Endothelial cell of umbilical vein (primary cell): ENCODE data around the gene RPS6KA5. TPM values are rescaled to one million over a fixed set of nuclear protein-coding genes. Genes with fewer than 3 reads are reported as not detected.

Source experiments
- BruUV-seq: library from RNA; stranded (reverse); fragments of 400-500 nt; replicated peaks from 2 replicates; lab custom pipeline; 2021; lab: Mats Ljungman, UMichigan
- CTCF ChIA-PET: fragments of 300-600, 350-600 bp; sonication (Branson Sonifier 250); formaldehyde crosslinking; loops from one replicate; lab custom pipeline; 2021; ENCODE audit warnings: antibody characterized with exemption, inconsistent platforms; lab: Charles Lee
- POLR2A ChIA-PET: fragments of 300-600, 350-600 bp; sonication (Branson Sonifier 250); formaldehyde crosslinking; loops from one replicate; lab custom pipeline; 2021; ENCODE audit warnings: antibody characterized with exemption, inconsistent platforms; lab: Charles Lee
- DNase-seq: peaks from one replicate; pipeline ENCODE4 v3.0.0-alpha.2; 2011; ENCODE audit warnings: low read depth, low spot score
- FAIRE-seq: peaks from 2 replicates; lab custom pipeline; 2011; peaks lifted over from hg19 to GRCh38; lab: Jason Lieb, UNC
- H2AFZ ChIP-seq: 2 replicates; pipeline ENCODE4 v1.6.0; 2012; ENCODE audit warnings: low read depth, low read length, control low read depth, inconsistent platforms
- H3K27ac ChIP-seq: 2 replicates; pipeline ENCODE4 v1.5.1; 2011; ENCODE audit warnings: low read depth, mild to moderate bottlenecking, control low read depth, low read length, moderate library complexity; ENCODE audit not compliant: insufficient read depth
- H3K27me3 ChIP-seq, 2 experiments: 2 replicates each; pipeline versions ENCODE4 v1.6.0 to v1.6.1; 2011; ENCODE audit warnings: low read length in 2 of 2, mixed read lengths in 1 of 2; ENCODE audit not compliant: control insufficient read depth in 2 of 2, insufficient read depth in 2 of 2
- H3K36me3 ChIP-seq, 2 experiments: 2 replicates in 1 of 2; 3 replicates in 1 of 2; pipeline ENCODE4 v1.5.1; 2011; ENCODE audit warnings: low read length in 2 of 2, mild to moderate bottlenecking in 1 of 2, moderate library complexity in 1 of 2; ENCODE audit not compliant: control insufficient read depth in 2 of 2, insufficient read depth in 2 of 2; ENCODE audit errors: extremely low read depth in 1 of 2
- H3K4me1 ChIP-seq: 3 replicates; pipeline ENCODE4 v1.5.1; 2011; ENCODE audit warnings: mild to moderate bottlenecking, low read length; ENCODE audit not compliant: control insufficient read depth, insufficient read depth; ENCODE audit errors: extremely low read depth
- H3K4me2 ChIP-seq: 2 replicates; pipeline ENCODE4 v1.6.1; 2011; ENCODE audit warnings: low read length, control low read depth, mixed read lengths; ENCODE audit not compliant: insufficient read depth
- H3K4me3 ChIP-seq, 3 experiments: fragments of 200-600 bp in 1 of 3; sonication (generic), shearing (Covaris generic) in 1 of 3; replicated peaks in 1 of 3; 2 replicates each; pipeline ENCODE4 v1.5.1; 2011 to 2016; ENCODE audit warnings: control low read depth in 3 of 3, low read length in 3 of 3, mild to moderate bottlenecking in 2 of 3, inconsistent platforms in 1 of 3, low read depth in 1 of 3, moderate library complexity in 1 of 3; ENCODE audit not compliant: insufficient read depth in 1 of 3
- H3K79me2 ChIP-seq: 2 replicates; pipeline ENCODE4 v1.6.0; 2012; ENCODE audit warnings: low read length, inconsistent platforms; ENCODE audit not compliant: control insufficient read depth, insufficient read depth
- H3K9ac ChIP-seq: replicated peaks from 2 replicates; pipeline ENCODE3; 2011; ENCODE audit warnings: low read length, control low read depth; ENCODE audit not compliant: insufficient read depth; ENCODE audit errors: extremely low read depth
- H3K9me1 ChIP-seq: replicated peaks from 3 replicates; pipeline ENCODE4 v1.6.0; 2011; ENCODE audit warnings: mild to moderate bottlenecking, low read length; ENCODE audit not compliant: control insufficient read depth, insufficient read depth; ENCODE audit errors: extremely low read depth
- H3K9me3 ChIP-seq: replicated peaks from 2 replicates; pipeline ENCODE4 v1.5.1; 2012; ENCODE audit warnings: low read length, inconsistent platforms; ENCODE audit not compliant: control insufficient read depth, insufficient read depth
- H4K20me1 ChIP-seq: replicated peaks from 2 replicates; pipeline ENCODE3; 2011; ENCODE audit warnings: mild to moderate bottlenecking, low read length; ENCODE audit not compliant: control insufficient read depth, insufficient read depth; ENCODE audit errors: extremely low read depth
- EZH2 ChIP-seq: IDR thresholded peaks from 2 replicates; pipeline ENCODE4 v1.6.1; 2012; ENCODE audit warnings: borderline replicate concordance, low read depth, mild to moderate bottlenecking, moderate library complexity, low read length, inconsistent platforms; ENCODE audit not compliant: severe bottlenecking
- FOS ChIP-seq: IDR thresholded peaks from 2 replicates; pipeline ENCODE4 v1.6.1; 2011; ENCODE audit warnings: mild to moderate bottlenecking, low read length, moderate library complexity, borderline replicate concordance; ENCODE audit not compliant: insufficient read depth
- GATA2 ChIP-seq: IDR thresholded peaks from 2 replicates; pipeline ENCODE4 v1.7.0; 2011; ENCODE audit warnings: low read depth, mild to moderate bottlenecking, moderate library complexity, mixed read lengths, low read length; ENCODE audit not compliant: insufficient read length, insufficient read depth
- JUN ChIP-seq: IDR thresholded peaks from 2 replicates; pipeline ENCODE4 v1.6.1; 2011; ENCODE audit warnings: borderline replicate concordance, low read depth; ENCODE audit not compliant: insufficient read length, insufficient read depth
- MYC ChIP-seq: IDR thresholded peaks from one replicate; pipeline ENCODE4 v1.6.1; 2011; ENCODE audit warnings: mild to moderate bottlenecking, low read depth, low read length
- POLR2A ChIP-seq: IDR thresholded peaks from 2 replicates; pipeline ENCODE4 v1.6.1; 2012; ENCODE audit warnings: low read depth, mild to moderate bottlenecking, control low read depth, low read length
- POLR2AphosphoS5 ChIP-seq: IDR thresholded peaks from 2 replicates; pipeline ENCODE4 v1.6.1; 2012; ENCODE audit warnings: low read depth, mild to moderate bottlenecking, control low read depth, low read length, moderate library complexity; ENCODE audit not compliant: insufficient read depth
- dilution Hi-C: fragments of 300-500 bp; cut with MboI; formaldehyde crosslinking; loops from one replicate; pipeline ENCODE4 v1.15.0; 2019; ENCODE audit warnings: low sequenced_read_pairs; ENCODE audit not compliant: extremely low pct_ligation_motif_present
- intact Hi-C: fragments of 100-400 bp; cut with micrococcal nuclease; formaldehyde crosslinking; loops from one replicate; pipeline ENCODE4 v1.10.0; 2022
- polyA plus RNA-seq, 4 experiments: library from polyadenylated mRNA; depleted of rRNA in 3 of 4; stranded (reverse) in 3 of 4; unstranded in 1 of 4; fragments of >200 nt; gene quantifications; 2 replicates each; pipeline versions ENCODE4 v1.2.1 to v1.2.3, GENCODE V29; 2011 to 2012; ENCODE audit warnings: missing spikeins in 1 of 4
- total RNA-seq: library from RNA; stranded (reverse); gene quantifications from 2 replicates; pipeline ENCODE4 v1.2.3, GENCODE V29; 2021
- TF ChIP-seq, protein P1 (sequence below): IDR thresholded peaks from 2 replicates; pipeline ENCODE4 v1.6.1; 2011; ENCODE audit not compliant: insufficient read depth, insufficient read length
- TF ChIP-seq, protein P2 (sequence below), 2 donors: IDR thresholded peaks; 1 replicate in 1 of 2; 2 replicates in 1 of 2; pipeline ENCODE4 v1.5.1; 2011; ENCODE audit warnings: low read length in 2 of 2, mild to moderate bottlenecking in 2 of 2, moderate library complexity in 2 of 2, control low read depth in 1 of 2, inconsistent platforms in 1 of 2, low read depth in 1 of 2; ENCODE audit not compliant: insufficient read depth in 1 of 2; ENCODE audit errors: extremely low read depth in 1 of 2

RPS6KA5 gene
- total and polyA plus RNA-seq, 2 donors (not counting 3 experiments of a cell fraction or from before 2014, with no cell fraction given), result 2.9 to 5.4 TPM

DNA sequence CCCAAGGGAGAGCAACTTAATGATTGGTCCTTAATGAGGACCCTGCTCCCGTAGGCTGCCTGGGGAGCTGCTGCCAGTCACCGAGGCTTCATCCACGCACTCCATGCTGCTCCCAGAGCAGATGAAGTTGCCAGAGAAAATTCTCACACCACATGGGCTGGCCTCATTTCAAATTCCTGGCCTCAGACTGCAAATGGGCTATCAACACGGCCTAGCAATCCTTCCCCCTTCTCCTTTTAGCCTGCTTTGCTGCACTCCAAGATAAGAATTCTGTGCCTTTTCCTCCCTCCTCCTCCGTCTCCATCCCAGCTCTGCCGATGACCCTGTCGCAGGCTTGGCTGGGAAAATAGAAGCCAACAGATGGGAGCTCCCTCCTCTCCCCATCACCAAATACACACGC is 42.7 kb upstream of the RPS6KA5 start:
- no peak overlapping the region for H3K9ac ChIP-seq

More for the DNA sequence above, 42.7 kb upstream of the RPS6KA5 start:
- no peak overlapping the region for H3K27ac ChIP-seq
- H3K27me3 ChIP-seq, result peaks cover 0 to 2% of the 10 kb centered on the region in 2 experiments
- ChIA-PET CTCF (no interaction called here), POLR2A (no interaction called here)
- FAIRE-seq, result no peak
- H3K79me2 ChIP-seq, result no peaks in the 10 kb centered on the region
- dilution Hi-C loops (no loop called here), intact Hi-C loops (no loop called here)
- DNase-seq, result no peak
- no peak overlapping the region for H2AFZ ChIP-seq
- no peak overlapping the region for H3K4me3 ChIP-seq
- BruUV-seq, result no TSS peak
- no peaks in the 10 kb centered on the region for H3K9me3 ChIP-seq
- no peaks in the 10 kb centered on the region for H4K20me1 ChIP-seq
- H3K9me1 ChIP-seq, result no peaks in the 10 kb centered on the region
- H3K4me1 ChIP-seq, result peaks cover 5% of the 10 kb centered on the region
- no peaks in the 10 kb centered on the region for H3K36me3 ChIP-seq
- TF ChIP-seq, protein P1, sequence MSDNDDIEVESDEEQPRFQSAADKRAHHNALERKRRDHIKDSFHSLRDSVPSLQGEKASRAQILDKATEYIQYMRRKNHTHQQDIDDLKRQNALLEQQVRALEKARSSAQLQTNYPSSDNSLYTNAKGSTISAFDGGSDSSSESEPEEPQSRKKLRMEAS, result no peak
- TF ChIP-seq, protein P2, sequence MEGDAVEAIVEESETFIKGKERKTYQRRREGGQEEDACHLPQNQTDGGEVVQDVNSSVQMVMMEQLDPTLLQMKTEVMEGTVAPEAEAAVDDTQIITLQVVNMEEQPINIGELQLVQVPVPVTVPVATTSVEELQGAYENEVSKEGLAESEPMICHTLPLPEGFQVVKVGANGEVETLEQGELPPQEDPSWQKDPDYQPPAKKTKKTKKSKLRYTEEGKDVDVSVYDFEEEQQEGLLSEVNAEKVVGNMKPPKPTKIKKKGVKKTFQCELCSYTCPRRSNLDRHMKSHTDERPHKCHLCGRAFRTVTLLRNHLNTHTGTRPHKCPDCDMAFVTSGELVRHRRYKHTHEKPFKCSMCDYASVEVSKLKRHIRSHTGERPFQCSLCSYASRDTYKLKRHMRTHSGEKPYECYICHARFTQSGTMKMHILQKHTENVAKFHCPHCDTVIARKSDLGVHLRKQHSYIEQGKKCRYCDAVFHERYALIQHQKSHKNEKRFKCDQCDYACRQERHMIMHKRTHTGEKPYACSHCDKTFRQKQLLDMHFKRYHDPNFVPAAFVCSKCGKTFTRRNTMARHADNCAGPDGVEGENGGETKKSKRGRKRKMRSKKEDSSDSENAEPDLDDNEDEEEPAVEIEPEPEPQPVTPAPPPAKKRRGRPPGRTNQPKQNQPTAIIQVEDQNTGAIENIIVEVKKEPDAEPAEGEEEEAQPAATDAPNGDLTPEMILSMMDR (IDR thresholded peaks at IDR 0.05; ENCODE audit: extremely low read depth in 1 of 2, insufficient read depth in 1 of 2, low read depth in 1 of 2, low read length in 2 of 2), result no peak
- TF ChIP-seq POLR2A (no peak), MYC (no peak), FOS (no peak), EZH2 (no peak), GATA2 (no peak), POLR2AphosphoS5 (no peak), JUN (no peak)
- no peak overlapping the region for H3K4me2 ChIP-seq
